DMS53 treated with DMSO at 0.1 percent for 48 hours (cell line): ENCODE data around the gene EGFL7.

Experiments
- DNase-seq: peaks from one replicate; lab custom pipeline; 2025; ENCODE audit not compliant: unreplicated experiment; lab: John Stamatoyannopoulos, UW

EGFL7 gene

GRCh38 chr9:136662656-136663581 lies at the start of gene EGFL7:
Gene EGFL7 (plus strand): TSS chr9:136662916. CDS start chr9:136668283, 5,367 bp downstream.
- DNase-seq: no peak

DNA sequence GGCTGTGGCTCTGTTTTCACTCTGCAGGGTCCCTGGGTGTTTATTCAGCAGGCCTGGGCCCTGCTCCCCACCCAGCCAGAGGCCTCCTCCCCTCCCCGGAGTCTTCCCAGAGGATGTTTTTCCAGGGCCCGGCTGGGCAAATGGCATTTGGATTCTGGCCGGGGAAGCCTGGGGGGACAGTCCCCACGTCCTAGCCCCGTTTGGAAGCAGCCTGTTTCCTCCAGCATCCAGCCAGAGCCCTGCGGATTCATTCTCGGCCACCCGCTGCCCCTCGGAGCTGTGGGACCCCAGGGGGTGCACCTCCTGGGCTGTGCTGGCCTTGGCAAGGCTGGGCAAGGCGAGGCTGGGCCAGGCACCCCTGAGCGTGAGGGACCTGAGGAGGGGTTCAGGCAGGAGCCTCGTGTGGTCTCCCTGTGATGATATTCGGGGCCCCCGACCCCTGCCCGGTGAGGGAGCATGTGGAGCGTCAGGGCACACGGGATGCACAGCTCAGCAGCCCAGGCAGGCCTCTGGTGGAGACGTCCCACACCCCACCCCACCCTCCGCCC lies 48.8 kb upstream of the EGFL7 start:
- DNase-seq: no peak

- DNase-seq: no peak
Measured at GRCh38 chr9:136614372-136614922, 48.3 kb upstream of the EGFL7 start.

DNA sequence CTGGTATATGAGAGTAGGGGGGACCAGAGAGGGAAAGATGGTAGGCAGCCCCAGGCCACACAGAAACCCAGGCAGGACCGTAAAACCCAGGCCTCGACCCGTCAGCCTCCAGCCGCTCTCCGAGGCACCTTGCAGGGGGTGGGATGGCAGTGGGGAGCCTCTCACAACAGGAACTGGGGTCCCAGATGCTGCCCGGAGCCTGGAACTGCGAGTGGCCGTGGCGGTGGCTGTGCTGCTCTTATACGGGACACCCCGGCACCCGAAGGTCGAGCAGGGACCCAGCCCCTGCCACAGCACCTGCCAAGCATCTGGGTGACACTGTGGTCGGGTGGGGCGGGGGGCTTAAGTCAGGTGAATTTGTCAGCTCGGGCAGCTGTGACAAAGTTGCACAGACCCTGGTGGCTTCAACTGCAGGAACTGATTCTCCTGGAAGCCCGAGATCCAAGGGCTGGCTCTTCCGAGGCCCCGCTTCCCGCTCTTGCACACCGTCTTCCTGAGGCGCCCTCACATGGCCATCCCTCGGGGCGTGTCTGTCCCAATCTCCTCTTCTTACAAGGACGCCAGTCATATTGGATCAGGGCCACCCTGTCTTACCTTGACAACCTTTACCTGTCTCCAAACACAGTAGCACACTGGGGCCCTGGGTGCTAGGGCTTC lies 47.6 kb upstream of the EGFL7 start:
- no peak for DNase-seq

DNA sequence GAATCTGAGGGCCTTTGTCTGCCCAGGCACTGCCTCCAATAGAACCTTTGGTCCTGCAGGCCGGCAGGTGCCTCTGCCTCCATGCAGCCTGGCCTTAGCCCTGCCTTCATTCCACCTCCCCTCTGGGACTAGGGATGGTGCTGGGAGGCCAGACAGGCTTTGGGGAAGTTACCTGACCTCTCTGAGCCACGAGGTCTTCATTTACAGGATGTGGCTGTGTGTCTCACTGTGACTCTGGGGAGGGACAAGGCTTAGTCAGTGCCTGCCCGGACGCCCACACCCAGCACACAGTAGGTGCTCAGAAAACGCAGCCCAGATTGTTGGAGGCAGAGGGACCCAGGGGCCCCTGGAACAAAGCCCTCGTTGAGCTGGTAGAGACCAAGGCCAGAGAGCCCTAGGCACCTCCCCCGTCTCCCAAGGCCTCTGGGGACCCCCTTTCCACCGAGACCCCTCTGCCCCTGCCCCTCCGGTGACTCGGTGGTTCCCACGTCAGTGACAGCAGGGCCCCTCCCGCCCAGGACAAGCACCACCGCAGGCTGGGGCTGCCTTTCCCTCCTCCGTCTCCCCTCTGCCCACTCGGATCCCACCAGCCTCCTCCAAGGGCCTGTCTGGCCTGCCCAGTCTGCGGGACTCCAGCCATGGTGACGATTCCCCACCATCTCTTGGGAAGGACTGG lies 46.9 kb upstream of the EGFL7 start:
- no peak for DNase-seq

- DNase-seq: no peak
Measured at GRCh38 chr9:136616307-136616635, 46.4 kb upstream of the EGFL7 start.

DNA sequence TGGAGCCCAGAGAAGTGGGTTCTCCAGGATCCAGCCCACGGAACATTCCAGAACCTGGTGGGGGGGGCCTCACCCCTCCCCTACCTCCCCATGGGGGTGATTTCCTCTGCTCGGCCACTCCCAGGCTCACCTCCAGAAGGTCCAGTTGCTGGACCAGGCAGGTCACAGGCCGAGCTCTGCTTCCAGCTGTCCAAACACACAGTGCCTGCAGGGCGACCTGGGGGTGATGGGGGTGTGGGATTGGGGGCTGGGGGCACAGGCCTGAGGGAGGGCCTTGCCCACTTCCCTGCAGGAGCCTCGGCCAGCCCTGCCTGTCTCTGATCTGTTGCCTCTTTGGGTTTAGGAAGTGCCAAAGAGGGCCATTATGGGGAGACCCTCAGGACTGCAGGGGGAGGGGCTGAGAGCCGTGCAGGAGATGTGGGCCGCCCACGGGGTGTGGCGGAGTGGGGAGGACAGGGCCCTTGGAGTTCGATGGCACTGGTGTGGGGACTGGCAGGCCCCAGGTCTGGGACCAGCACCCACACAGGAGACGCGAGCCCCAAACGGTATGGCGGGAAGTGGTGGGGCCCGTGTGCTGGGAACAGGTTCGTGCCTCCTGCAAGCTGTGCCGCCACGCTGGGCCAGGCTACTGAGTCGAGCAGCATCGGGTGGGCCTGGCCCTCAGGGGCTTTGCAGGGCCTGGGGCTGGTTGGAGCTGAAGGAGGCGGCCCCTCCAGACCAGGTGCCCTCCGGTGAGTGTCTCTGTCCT lies 45.6 kb upstream of the EGFL7 start:
- DNase-seq: no peak

DNA sequence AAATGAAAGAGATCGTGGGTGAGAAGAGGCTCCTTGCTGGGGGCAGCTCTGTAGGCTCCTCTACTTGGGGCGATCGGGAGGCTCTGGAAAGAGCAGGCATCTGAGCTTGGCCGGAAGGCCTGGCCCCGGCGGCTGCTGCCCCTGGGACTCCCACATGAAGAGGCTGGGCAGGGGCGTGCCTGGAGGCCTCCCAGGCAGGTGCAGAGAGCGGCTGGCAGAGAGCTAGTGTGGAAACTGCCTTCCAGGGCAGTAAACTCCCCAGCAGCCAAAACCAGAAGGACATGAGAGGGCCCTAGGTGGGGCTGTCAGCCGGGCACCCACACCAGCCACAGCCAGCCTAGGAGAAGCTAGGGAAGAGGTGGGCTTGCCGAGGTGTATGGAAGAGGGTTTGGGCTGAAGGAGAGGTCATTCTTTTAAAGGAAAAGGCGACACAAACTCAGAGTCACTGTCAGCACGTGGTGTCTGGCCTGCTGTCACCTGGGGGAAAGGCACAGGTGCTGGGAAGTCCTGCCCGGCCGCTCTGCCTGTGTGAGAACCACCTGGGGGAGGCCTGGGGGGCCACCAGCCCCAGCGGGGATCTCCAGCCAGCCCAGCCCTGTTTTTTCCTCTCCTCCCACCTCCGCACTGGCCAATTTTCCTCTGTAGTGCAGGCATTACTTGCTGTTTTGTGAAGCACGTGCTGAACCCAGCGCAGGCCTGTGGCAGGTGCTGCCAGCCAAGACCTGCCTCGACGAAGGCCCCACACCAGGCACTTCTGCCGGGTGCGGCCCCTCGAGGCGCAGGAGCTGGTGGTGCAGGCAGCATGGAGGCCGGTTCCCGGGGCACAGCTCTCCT lies 44.8 kb upstream of the EGFL7 start:
- DNase-seq: peak; percentile 24

GRCh38 chr9:136618580-136619547 lies 43.9 kb upstream of the EGFL7 start:
- no peak for DNase-seq

DNA sequence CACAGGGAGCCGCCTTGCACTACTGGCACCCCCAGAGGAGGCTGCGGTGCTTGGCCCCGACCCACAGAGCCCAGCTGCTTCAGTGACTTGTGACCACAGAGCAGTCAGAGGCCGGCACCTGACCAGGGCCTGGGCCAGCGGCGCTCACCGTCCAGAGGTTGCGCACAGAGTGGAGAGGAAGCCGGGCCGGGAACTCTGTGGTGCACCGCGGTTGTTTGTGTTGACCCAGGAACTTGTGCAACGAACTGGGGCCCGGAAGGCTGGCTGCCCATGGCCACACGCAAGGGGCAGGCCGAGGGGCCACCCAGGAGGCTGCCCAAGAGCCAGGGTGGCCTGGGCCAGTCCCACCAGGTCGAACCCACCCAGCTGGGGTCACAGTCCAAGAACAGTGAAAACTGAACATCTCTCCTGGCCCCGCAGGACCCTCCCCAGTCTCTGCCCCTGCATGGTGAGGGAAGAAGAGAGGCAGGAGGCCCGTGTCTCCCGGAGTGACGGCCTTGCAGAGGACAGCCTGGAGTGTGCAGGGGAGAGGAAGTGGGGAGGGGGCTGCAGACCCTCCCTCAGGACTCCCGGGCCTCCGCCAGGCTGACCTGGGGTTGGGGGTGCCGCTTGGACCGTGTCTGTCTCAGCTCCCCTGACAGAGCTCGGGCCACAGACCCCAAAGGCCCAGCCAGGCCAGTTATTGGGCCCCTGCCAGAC lies 42.8 kb upstream of the EGFL7 start:
- no peak for DNase-seq

GRCh38 chr9:136620441-136621018 lies 42.2 kb upstream of the EGFL7 start:
- no peak for DNase-seq

GRCh38 chr9:136621019-136621733 lies 41.5 kb upstream of the EGFL7 start:
- no peak for DNase-seq

DNA sequence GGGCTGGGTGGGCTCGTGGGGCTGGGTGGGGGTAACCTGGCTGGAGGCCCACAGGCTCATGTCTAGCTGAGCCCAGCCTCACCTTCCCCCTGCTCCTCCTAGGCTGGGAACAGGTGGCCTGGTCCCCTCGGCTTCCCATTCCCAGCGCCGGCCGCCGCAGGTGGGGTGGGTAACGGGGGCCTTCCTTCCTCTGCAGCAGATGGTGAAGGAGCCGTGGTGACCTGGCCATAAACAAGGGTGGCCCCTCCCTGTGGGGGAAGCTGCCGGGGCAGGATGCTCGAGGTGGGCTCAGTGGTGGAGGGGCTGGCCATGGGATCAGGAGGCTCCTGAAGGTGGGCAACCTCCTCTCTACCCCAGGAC lies 41.0 kb upstream of the EGFL7 start:
- DNase-seq: no peak

- no peak for DNase-seq
Measured at GRCh38 chr9:136622538-136622948, 40.2 kb upstream of the EGFL7 start.

DNA sequence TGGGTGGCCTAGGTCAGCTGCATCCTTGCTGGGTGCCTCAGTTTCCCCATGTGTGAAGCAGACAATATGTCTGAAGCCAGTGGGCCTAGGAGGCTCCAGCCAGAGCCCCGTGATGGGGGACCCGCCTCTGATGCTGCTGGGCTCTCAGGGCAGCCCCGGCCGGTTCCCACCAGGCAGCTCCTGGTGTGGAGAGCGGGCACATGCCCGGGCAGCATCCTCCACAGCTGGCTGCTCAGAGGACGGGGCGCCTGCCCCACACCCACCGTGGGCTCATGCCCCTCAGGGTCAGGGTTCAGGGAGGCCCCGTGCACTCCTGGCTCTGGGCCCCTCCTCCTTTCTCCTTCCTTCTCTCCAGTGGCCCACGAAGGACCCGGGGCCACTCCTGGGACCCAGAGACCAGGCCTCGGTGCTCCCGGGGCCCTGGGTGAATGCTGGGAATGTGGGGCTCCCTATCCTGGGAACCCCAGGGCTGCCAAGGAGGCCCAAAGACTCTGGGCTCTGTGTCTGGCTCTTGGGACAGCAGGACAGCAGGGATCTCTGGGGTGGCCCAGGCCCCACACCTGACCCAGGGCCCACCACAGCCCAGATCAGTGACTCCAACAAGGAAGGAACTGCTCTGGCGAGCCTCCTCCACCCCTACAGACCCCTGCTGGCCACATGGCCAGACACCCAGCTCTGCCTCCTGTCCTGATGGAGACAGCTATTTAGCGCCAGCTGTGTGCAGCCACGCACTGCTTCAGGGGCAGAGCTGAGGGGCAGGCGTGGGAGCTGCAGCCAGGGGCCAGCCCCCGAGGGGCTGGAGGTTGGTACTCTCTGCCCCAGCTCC lies 39.5 kb upstream of the EGFL7 start:
- no peak for DNase-seq

DNA sequence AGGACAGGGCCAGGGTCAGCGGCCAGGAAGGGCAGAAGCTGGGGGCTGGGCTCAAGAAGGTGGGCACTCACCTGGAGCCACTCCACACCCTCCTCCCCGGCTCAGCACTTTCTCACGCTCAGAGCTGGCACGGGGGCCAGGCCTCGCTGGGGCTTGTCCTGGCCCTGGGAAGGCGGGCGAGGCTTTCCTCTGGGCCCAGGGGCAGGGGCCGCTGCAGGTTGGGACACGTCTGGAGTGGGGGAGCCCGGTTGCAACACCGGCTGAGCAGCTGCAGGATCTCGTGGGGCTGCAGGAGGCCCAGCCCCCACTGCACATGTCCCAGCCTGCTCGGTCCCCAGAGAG lies 38.9 kb upstream of the EGFL7 start:
- no peak for DNase-seq
